HepG2 (cell line): ENCODE measurements around the gene NTMT1. TPM values are rescaled to one million over a fixed set of nuclear protein-coding genes. Genes with fewer than 3 reads are reported as not detected.

Experiments
- AKAP8 ChIP-seq: sonication (generic); formaldehyde crosslinking; IDR thresholded peaks from 2 replicates; pipeline ENCODE4 v1.5.1; 2020; ENCODE audit warnings: mild to moderate bottlenecking, missing genetic modification reagents
- EP300 ChIP-seq, 3 experiments: sonication (generic) in 1 of 3; formaldehyde crosslinking in 1 of 3; IDR thresholded peaks; 2 replicates each; pipeline versions ENCODE4 v1.5.1 to v1.6.1; 2011 to 2020; ENCODE audit warnings: low read depth in 2 of 3, low read length in 2 of 3, borderline replicate concordance in 1 of 3, improper control_type of control experiment in 1 of 3, mild to moderate bottlenecking in 1 of 3, missing genetic modification reagents in 1 of 3, moderate library complexity in 1 of 3
- HNRNPUL1 ChIP-seq: fragments of 200-400 bp; formaldehyde crosslinking; IDR thresholded peaks from 2 replicates; pipeline ENCODE4 v1.6.1; 2017; ENCODE audit warnings: low read depth, mild to moderate bottlenecking, low read length, moderate library complexity
- KDM5A ChIP-seq: fragments of 200-600 bp; sonication (generic); IDR thresholded peaks from 2 replicates; pipeline ENCODE4 v1.7.0; 2018; ENCODE audit warnings: antibody characterized with exemption, mild to moderate bottlenecking, low read length, borderline replicate concordance
- KLF13 ChIP-seq: sonication (generic); formaldehyde crosslinking; IDR thresholded peaks from 2 replicates; pipeline ENCODE4 v1.4.0; 2020; ENCODE audit warnings: mild to moderate bottlenecking, missing genetic modification reagents
- MIER3 ChIP-seq: IDR thresholded peaks from 2 replicates; pipeline ENCODE4 v1.6.1; 2016; ENCODE audit warnings: missing compliant biosample characterization, borderline replicate concordance
- NPAS2 ChIP-seq: sonication (generic); formaldehyde crosslinking; IDR thresholded peaks from 2 replicates; pipeline ENCODE4 v1.8.0; 2022; ENCODE audit warnings: mild to moderate bottlenecking, missing genetic modification reagents, borderline replicate concordance
- ZNF121 ChIP-seq: sonication (generic); formaldehyde crosslinking; IDR thresholded peaks from 2 replicates; pipeline ENCODE4 v1.5.0; 2020; ENCODE audit warnings: mild to moderate bottlenecking, missing genetic modification reagents
- ZNF17 ChIP-seq: sonication (generic); formaldehyde crosslinking; IDR thresholded peaks from 2 replicates; pipeline ENCODE4 v1.5.0; 2020; ENCODE audit warnings: mild to moderate bottlenecking, missing genetic modification reagents
- ZNF354B ChIP-seq: sonication (generic); formaldehyde crosslinking; IDR thresholded peaks from 2 replicates; pipeline ENCODE4 v1.8.0; 2022; ENCODE audit warnings: mild to moderate bottlenecking, missing genetic modification reagents
- ZNF589 ChIP-seq: sonication (generic); formaldehyde crosslinking; conservative IDR thresholded peaks from 2 replicates; pipeline ENCODE4 v1.8.0; 2022; ENCODE audit warnings: mild to moderate bottlenecking, moderate library complexity, missing genetic modification reagents
- ZNF629 ChIP-seq: sonication (generic); formaldehyde crosslinking; conservative IDR thresholded peaks from 2 replicates; pipeline ENCODE4 v1.5.0; 2020; ENCODE audit warnings: missing genetic modification reagents
- ZNF678 ChIP-seq: sonication (generic); formaldehyde crosslinking; IDR thresholded peaks from 2 replicates; pipeline ENCODE4 v1.4.0; 2020; ENCODE audit warnings: mild to moderate bottlenecking, missing genetic modification reagents
- ZNF839 ChIP-seq: sonication (generic); formaldehyde crosslinking; IDR thresholded peaks from 2 replicates; pipeline ENCODE4 v1.4.0; 2020; ENCODE audit warnings: missing genetic modification reagents, mild to moderate bottlenecking, borderline replicate concordance
- polyA plus RNA-seq, 8 experiments: library from polyadenylated mRNA; depleted of rRNA in 3 of 8; stranded (reverse) in 7 of 8; unstranded in 1 of 8; fragments of >200 nt; fragmentation: Illumina TruSeq in 4 of 8; extraction: Trizol in 4 of 8; gene quantifications; 2 replicates each; pipeline versions ENCODE4 v1.2.1 to v1.2.3, GENCODE V29; 2011 to 2016; ENCODE audit warnings: low read depth in 4 of 8, missing spikeins in 1 of 8, mixed read lengths in 1 of 8; ENCODE audit not compliant: insufficient read depth in 1 of 8
- total RNA-seq, 5 experiments: library from RNA; depleted of rRNA; stranded (reverse); fragments of >200 nt; fragmentation: Illumina TruSeq; extraction: Trizol; gene quantifications; 2 replicates each; pipeline ENCODE4 v1.2.3, GENCODE V29; 2016; ENCODE audit warnings: low read depth in 1 of 5
- TF ChIP-seq, protein P1 (sequence below): sonication (generic); formaldehyde crosslinking; IDR thresholded peaks from 2 replicates; pipeline ENCODE4 v1.8.0; 2023; ENCODE audit warnings: mild to moderate bottlenecking, missing genetic modification reagents
- TF ChIP-seq, protein P2 (sequence below): sonication (generic); formaldehyde crosslinking; IDR thresholded peaks from 2 replicates; pipeline ENCODE4 v1.4.0; 2020; ENCODE audit warnings: missing genetic modification reagents
- TF ChIP-seq, protein P3 (sequence below): sonication (generic); formaldehyde crosslinking; IDR thresholded peaks from 2 replicates; pipeline ENCODE4 v1.5.0; 2020; ENCODE audit warnings: mild to moderate bottlenecking, missing genetic modification reagents, borderline replicate concordance
- TF ChIP-seq, protein P4 (sequence below): IDR thresholded peaks from 2 replicates; pipeline ENCODE4 v1.6.1; 2016
- TF ChIP-seq, protein P5 (sequence below): IDR thresholded peaks from 2 replicates; pipeline ENCODE4 v1.6.1; 2012; ENCODE audit warnings: inconsistent platforms
- TF ChIP-seq, protein P6 (sequence below): IDR thresholded peaks from 2 replicates; pipeline ENCODE4 v1.6.1; 2016; ENCODE audit warnings: mild to moderate bottlenecking

Gene NTMT1
- total and polyA plus RNA-seq, 2 of the 13 experiments (the other 11 are each of a cell fraction or from before 2014, with no cell fraction given), result 49.1 to 53.8 TPM

DNA sequence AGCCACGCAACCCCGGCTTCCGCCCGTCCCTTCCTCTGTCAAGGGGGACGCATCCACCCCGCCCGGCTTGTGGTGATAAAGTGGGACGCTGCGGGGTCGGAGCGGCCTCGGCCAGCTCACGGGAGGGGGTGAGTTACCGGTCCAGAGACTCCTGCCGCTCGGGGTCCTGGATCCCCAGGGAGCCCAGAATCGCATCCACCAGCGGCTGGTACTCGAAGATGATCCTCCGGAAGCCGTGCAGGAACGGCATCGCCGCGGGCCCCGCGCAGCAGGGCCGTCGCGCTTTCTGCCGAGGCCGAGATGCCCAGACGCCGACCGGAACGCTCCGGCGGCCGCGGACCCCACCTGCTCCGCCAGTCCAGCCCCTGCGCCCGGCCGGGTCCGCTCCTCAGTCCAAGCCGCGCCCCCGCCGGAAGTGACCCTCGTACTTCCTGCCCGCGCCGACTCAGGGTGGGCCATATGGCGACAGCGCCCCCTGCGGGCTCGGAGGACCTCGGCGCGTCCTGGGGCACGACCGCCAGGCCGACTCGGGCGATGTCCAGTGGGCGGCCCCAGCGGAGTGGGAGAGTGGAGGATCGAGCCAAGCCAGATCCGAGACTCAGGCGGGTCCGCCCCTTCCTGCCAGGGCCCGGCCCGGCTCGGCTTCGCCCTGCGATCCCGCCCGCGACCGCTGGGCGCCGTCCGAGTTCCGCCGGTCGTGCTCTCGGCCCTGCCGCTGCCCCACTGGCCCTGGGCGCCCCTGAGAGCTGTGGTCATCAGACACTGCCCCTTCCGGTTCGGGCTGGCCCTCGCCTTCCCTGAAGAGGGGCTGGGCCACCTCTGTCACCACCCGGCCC lies 16.0 kb downstream of the NTMT1 start, which contains the start of gene ASB6 (continued):
- no peak; the same call in 1 of the 2 replicates for TF ChIP-seq ZNF678 (CRISPR knock-in tag)
- TF ChIP-seq, protein P1, sequence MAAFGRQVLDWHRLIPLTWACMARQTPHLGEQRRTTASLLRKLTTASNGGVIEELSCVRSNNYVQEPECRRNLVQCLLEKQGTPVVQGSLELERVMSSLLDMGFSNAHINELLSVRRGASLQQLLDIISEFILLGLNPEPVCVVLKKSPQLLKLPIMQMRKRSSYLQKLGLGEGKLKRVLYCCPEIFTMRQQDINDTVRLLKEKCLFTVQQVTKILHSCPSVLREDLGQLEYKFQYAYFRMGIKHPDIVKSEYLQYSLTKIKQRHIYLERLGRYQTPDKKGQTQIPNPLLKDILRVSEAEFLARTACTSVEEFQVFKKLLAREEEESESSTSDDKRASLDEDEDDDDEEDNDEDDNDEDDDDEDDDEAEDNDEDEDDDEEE, result peak; percentile 66; the same call in 1 of the 2 replicates
- TF ChIP-seq AKAP8, result peak; percentile 89
- TF ChIP-seq, protein P2, sequence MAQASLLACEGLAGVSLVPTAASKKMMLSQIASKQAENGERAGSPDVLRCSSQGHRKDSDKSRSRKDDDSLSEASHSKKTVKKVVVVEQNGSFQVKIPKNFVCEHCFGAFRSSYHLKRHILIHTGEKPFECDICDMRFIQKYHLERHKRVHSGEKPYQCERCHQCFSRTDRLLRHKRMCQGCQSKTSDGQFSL (CRISPR knock-in tag), result 0 out of 2 replicates have a peak, but pooled peaks have one; percentile 37
- no peak for TF ChIP-seq ZNF839 (CRISPR knock-in tag)
- peak; percentile 93 for TF ChIP-seq ZNF589 (CRISPR knock-in tag)
- TF ChIP-seq ZNF121, result no peak; the same call in none of the 2 replicates
- TF ChIP-seq, protein P3, sequence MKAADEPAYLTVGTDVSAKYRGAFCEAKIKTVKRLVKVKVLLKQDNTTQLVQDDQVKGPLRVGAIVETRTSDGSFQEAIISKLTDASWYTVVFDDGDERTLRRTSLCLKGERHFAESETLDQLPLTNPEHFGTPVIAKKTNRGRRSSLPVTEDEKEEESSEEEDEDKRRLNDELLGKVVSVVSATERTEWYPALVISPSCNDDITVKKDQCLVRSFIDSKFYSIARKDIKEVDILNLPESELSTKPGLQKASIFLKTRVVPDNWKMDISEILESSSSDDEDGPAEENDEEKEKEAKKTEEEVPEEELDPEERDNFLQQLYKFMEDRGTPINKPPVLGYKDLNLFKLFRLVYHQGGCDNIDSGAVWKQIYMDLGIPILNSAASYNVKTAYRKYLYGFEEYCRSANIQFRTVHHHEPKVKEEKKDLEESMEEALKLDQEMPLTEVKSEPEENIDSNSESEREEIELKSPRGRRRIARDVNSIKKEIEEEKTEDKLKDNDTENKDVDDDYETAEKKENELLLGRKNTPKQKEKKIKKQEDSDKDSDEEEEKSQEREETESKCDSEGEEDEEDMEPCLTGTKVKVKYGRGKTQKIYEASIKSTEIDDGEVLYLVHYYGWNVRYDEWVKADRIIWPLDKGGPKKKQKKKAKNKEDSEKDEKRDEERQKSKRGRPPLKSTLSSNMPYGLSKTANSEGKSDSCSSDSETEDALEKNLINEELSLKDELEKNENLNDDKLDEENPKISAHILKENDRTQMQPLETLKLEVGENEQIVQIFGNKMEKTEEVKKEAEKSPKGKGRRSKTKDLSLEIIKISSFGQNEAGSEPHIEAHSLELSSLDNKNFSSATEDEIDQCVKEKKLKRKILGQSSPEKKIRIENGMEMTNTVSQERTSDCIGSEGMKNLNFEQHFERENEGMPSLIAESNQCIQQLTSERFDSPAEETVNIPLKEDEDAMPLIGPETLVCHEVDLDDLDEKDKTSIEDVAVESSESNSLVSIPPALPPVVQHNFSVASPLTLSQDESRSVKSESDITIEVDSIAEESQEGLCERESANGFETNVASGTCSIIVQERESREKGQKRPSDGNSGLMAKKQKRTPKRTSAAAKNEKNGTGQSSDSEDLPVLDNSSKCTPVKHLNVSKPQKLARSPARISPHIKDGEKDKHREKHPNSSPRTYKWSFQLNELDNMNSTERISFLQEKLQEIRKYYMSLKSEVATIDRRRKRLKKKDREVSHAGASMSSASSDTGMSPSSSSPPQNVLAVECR, result peak; percentile 94
- no peak; the same call in 1 of the 2 replicates for TF ChIP-seq KLF13 (CRISPR knock-in tag)
- peak; percentile 82; the same call in 1 of the 2 replicates for TF ChIP-seq MIER3
- TF ChIP-seq, protein P4, sequence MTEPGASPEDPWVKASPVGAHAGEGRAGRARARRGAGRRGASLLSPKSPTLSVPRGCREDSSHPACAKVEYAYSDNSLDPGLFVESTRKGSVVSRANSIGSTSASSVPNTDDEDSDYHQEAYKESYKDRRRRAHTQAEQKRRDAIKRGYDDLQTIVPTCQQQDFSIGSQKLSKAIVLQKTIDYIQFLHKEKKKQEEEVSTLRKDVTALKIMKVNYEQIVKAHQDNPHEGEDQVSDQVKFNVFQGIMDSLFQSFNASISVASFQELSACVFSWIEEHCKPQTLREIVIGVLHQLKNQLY, result peak; percentile 52; the same call in 1 of the 2 replicates
- TF ChIP-seq NPAS2 (CRISPR knock-in tag), result no peak
- TF ChIP-seq ZNF17 (CRISPR knock-in tag), result no peak
- TF ChIP-seq, protein P5, sequence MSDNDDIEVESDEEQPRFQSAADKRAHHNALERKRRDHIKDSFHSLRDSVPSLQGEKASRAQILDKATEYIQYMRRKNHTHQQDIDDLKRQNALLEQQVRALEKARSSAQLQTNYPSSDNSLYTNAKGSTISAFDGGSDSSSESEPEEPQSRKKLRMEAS, result peak; percentile 82
- TF ChIP-seq, protein P6, sequence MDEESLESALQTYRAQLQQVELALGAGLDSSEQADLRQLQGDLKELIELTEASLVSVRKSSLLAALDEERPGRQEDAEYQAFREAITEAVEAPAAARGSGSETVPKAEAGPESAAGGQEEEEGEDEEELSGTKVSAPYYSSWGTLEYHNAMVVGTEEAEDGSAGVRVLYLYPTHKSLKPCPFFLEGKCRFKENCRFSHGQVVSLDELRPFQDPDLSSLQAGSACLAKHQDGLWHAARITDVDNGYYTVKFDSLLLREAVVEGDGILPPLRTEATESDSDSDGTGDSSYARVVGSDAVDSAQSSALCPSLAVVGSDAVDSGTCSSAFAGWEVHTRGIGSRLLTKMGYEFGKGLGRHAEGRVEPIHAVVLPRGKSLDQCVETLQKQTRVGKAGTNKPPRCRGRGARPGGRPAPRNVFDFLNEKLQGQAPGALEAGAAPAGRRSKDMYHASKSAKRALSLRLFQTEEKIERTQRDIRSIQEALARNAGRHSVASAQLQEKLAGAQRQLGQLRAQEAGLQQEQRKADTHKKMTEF, result peak; percentile 99
- peak; percentile 99 for TF ChIP-seq KDM5A
- no peak for TF ChIP-seq ZNF354B (CRISPR knock-in tag)
- no peak; the same call in 1 of the 2 replicates for TF ChIP-seq HNRNPUL1
- TF ChIP-seq ZNF629 (CRISPR knock-in tag), result no peak; the same call in 1 of the 2 replicates
- no peak for TF ChIP-seq EP300 (IDR thresholded peaks at IDR 0.05; ENCODE audit: low read depth in 2 of 2, low read length in 2 of 2)
- TF ChIP-seq EP300 (CRISPR knock-in tag; IDR thresholded peaks at IDR 0.05; ENCODE audit: borderline replicate concordance), result peak; percentile 56; the same call in 1 of the 2 replicates
